ENCODE results near the gene OR5D16. TPM values are rescaled to one million over a fixed set of nuclear protein-coding genes. Genes with fewer than 3 reads are reported as not detected.

OR5D16 gene
- total and polyA plus RNA-seq, 2 of the 13 experiments (the other 11 are each of a cell fraction or from before 2014, with no cell fraction given), result not detected

DNA sequence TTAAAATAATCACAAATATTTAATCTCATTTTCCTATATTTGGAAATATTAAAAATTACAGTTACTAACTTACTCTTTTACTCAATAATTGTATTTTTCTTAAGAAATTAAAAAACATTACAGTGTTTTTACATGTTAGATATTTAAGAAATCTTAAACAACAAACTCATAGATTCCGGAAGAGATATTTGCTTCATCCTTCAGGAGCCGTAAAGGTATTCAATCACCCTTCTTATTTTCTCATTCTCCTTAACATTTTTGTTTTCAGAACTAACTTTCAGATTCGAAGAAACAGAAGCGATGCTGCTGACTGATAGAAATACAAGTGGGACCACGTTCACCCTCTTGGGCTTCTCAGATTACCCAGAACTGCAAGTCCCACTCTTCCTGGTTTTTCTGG lies 19.2 kb upstream of the OR5D16 start, which contains the start of gene OR5D18 (continued):
- TF ChIP-seq, protein P1, sequence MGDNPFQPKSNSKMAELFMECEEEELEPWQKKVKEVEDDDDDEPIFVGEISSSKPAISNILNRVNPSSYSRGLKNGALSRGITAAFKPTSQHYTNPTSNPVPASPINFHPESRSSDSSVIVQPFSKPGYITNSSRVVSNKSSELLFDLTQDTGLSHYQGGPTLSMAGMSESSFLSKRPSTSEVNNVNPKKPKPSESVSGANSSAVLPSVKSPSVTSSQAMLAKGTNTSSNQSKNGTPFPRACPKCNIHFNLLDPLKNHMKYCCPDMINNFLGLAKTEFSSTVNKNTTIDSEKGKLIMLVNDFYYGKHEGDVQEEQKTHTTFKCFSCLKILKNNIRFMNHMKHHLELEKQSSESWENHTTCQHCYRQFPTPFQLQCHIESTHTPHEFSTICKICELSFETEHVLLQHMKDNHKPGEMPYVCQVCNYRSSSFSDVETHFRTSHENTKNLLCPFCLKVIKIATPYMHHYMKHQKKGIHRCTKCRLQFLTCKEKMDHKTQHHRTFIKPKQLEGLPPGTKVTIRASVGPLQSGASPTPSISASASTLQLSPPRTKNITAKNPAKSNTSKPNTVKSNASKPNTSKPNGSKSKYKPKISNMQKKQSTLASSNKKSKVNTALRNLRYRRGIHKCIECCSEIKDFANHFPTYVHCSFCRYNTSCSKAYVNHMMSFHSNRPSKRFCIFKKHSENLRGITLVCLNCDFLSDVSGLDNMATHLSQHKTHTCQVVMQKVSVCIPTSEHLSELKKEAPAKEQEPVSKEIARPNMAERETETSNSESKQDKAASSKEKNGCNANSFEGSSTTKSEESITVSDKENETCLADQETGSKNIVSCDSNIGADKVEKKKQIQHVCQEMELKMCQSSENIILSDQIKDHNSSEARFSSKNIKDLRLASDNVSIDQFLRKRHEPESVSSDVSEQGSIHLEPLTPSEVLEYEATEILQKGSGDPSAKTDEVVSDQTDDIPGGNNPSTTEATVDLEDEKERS (CRISPR knock-in tag; IDR thresholded peaks at IDR 0.05), result no peak
- no peak for TF ChIP-seq SAP130 (CRISPR knock-in tag; IDR thresholded peaks at IDR 0.05; ENCODE audit: low read depth)

DNA sequence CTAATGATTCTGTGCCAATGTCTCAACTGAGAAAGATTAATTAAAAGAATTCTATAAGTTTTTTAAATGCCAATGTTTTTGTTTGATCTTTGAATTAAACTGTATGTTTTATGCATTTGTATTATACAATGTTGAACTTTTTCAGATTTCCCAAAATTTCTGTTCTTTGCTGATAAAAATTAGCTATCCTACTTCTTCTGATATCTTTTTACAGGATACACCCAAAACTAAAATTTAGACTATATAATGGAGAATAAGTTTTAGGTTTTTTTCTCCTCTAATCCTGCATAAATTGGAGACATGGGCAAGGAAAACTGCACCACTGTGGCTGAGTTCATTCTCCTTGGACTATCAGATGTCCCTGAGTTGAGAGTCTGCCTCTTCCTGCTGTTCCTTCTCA lies 11.6 kb upstream of the OR5D16 start, which contains the start of gene OR5L2:
OR5L2 (plus strand) TSS at position 301 of the 400 bp plus-strand sequence; CDS start at position 301, 0 bp downstream.
- no peak within 1 kb of the TSS for H3K27ac ChIP-seq (ENCODE audit: extremely low read length, insufficient read depth, low read length)
- no peak for TF ChIP-seq ZNF343 (CRISPR knock-in tag; IDR thresholded peaks at IDR 0.05)
- TF ChIP-seq, protein P2, sequence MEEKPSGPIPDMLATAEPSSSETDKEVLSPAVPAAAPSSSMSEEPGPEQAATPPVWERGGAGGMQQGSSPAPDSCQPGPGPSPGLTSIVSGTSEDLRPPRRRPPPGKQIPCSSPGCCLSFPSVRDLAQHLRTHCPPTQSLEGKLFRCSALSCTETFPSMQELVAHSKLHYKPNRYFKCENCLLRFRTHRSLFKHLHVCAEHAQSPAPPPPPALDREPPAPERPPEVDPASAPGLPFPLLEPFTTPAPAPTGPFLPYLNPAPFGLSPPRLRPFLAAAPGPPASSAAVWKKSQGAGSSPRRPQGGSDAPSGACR (CRISPR knock-in tag; IDR thresholded peaks at IDR 0.05), result no peak
- TF ChIP-seq ZNF143 (CRISPR knock-in tag; IDR thresholded peaks at IDR 0.05), result no peak
- TF ChIP-seq ZNF350 (CRISPR knock-in tag; IDR thresholded peaks at IDR 0.05; ENCODE audit: borderline replicate concordance, low read depth), result no peak
- no peak for TF ChIP-seq IRX3 (CRISPR knock-in tag; IDR thresholded peaks at IDR 0.05; ENCODE audit: borderline replicate concordance, low read depth)
- no peak for TF ChIP-seq FOXO1 (CRISPR knock-in tag; IDR thresholded peaks at IDR 0.05)
- TF ChIP-seq ZNF776 (CRISPR knock-in tag; IDR thresholded peaks at IDR 0.05), result no peak
- TF ChIP-seq, protein P3, sequence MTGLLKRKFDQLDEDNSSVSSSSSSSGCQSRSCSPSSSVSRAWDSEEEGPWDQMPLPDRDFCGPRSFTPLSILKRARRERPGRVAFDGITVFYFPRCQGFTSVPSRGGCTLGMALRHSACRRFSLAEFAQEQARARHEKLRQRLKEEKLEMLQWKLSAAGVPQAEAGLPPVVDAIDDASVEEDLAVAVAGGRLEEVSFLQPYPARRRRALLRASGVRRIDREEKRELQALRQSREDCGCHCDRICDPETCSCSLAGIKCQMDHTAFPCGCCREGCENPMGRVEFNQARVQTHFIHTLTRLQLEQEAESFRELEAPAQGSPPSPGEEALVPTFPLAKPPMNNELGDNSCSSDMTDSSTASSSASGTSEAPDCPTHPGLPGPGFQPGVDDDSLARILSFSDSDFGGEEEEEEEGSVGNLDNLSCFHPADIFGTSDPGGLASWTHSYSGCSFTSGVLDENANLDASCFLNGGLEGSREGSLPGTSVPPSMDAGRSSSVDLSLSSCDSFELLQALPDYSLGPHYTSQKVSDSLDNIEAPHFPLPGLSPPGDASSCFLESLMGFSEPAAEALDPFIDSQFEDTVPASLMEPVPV (CRISPR knock-in tag; IDR thresholded peaks at IDR 0.05), result no peak
- no peak for TF ChIP-seq HNRNPL (IDR thresholded peaks at IDR 0.05; ENCODE audit: low read depth, low read length)
- no peak for TF ChIP-seq FOXA1 (IDR thresholded peaks at IDR 0.05)
- TF ChIP-seq FOXA1 (CRISPR knock-in tag; IDR thresholded peaks at IDR 0.05), result no peak
- no peak for TF ChIP-seq SOX5 (CRISPR knock-in tag; IDR thresholded peaks at IDR 0.05; ENCODE audit: borderline replicate concordance)
- H3K79me2 ChIP-seq (ENCODE audit: insufficient read depth, low read length), result no peaks in the 10 kb centered on the region
- no peak within 1 kb of the TSS for H2AFZ ChIP-seq (ENCODE audit: low read length)
- no peaks in the 10 kb centered on the region for H4K20me1 ChIP-seq (ENCODE audit: insufficient read depth, low read length)
- no peaks in the 10 kb centered on the region for H3K4me1 ChIP-seq (ENCODE audit: insufficient read depth, low read length)
- ATAC-seq, result no peak
- no peak for DNase-seq (ENCODE audit: low spot score)
- in situ Hi-C loops (cut with HindIII; ENCODE audit: extremely low pct_ligation_motif_present, low pct_unique_long_range_greater_than_20kb), result no loop called here
- no TSS peak for BruUV-seq (replicated peaks)
- H3K36me3 ChIP-seq (replicated peaks in 1 of 2; ENCODE audit: control insufficient read depth in 1 of 2, insufficient read depth in 2 of 2, low read length in 2 of 2), result no peaks in the 10 kb centered on the region
- H3K27me3 ChIP-seq (ENCODE audit: control insufficient read depth in 1 of 2, insufficient read depth in 2 of 2, low read length in 2 of 2), result no peaks in the 10 kb centered on the region
- ChIA-PET POLR2A (no interaction called here), CTCF (ENCODE audit: low intra/inter-chr PET ratio, low total read pairs) (no interaction called here)
- H3K9ac ChIP-seq (ENCODE audit: insufficient read depth, low read depth, low read length), result no peak within 1 kb of the TSS
- intact Hi-C loops (cut with micrococcal nuclease; ENCODE audit: unreplicated experiment), result no loop called here
- FAIRE-seq, result no peak
- H3K4me2 ChIP-seq (ENCODE audit: low read depth, low read length), result no peak within 1 kb of the TSS
- H3K9me3 ChIP-seq (ENCODE audit: low read length), result peaks cover 31% of the 10 kb centered on the region
- H3K4me3 ChIP-seq (replicated peaks in 1 of 3; ENCODE audit: insufficient read depth in 1 of 3, low read depth in 2 of 3, low read length in 3 of 3), result no peak within 1 kb of the TSS
